DMS153 treated with DMSO at 0.1 percent for 48 hours (cell line): Measurements from ENCODE around the gene DCLK2.
"Not testable (repeated sequence)": the region's sequence is repeated elsewhere in the genome, so short reads cannot be mapped to it uniquely, and the experiment has no call there.

Experiments used
- DNase-seq: peaks from one replicate; lab custom pipeline; 2025; ENCODE audit not compliant: unreplicated experiment; lab: John Stamatoyannopoulos, UW

Gene DCLK2

DNA sequence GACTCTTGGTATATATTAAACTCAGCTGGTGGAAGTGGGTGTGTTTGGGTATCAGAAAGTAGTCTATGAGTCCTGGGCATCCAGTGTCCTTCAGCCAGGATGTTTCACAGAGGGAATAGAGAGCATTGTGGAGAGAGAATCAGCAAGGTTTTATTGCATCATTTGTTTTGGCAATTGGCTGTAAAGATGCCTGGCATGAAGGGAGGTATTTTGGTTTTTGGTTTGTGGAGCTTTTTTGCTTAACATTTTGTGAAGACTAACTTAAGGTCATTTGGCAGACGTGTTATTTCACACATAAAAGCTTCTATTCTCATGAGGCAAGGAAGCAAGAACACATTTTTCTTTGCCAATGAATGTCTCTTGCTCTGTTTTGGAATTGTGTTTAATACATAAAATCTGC lies 71.1 kb downstream of the DCLK2 start:
- DNase-seq: no peak

DNA sequence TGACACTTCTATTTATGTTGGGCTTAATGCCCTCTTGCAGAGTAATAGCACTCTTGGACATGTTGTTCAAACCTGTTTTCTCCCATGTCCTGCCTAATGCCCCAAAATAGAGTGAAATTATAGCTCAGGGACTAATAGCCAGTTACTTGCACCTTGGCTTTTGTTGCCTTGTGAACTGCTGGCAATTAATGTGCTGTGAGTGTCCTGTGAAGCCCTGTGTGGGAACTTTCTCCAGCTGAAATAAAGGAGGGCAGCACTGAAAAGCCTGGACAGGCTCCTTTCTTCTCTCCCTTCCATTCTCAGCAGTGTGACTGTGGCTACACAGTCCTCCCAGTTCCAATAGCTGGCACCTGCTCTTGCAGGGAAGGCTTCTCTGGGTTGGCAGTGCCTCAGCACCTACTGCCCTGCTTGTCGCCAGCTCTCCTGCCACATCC lies 72.4 kb downstream of the DCLK2 start:
- DNase-seq: no peak

DNA sequence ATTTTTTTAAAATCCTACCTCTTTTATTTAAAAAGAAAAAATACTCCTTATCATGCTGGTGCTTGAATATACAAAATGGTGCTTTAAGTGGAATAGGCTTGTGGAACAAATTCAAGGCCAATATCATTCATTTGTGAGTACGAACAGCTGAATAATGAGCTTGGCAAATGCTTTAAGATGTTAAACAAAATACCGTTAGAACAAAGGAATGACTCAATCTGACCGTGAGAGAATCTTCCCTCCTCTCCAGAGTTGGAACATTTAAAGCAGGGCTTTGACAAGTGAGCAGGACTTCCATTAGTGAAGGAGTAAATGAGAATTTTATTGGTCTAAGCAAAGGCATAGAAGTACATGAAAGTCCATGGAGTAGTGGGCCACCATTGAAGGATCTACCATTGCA lies 74.5 kb downstream of the DCLK2 start:
- DNase-seq: no peak

DNA sequence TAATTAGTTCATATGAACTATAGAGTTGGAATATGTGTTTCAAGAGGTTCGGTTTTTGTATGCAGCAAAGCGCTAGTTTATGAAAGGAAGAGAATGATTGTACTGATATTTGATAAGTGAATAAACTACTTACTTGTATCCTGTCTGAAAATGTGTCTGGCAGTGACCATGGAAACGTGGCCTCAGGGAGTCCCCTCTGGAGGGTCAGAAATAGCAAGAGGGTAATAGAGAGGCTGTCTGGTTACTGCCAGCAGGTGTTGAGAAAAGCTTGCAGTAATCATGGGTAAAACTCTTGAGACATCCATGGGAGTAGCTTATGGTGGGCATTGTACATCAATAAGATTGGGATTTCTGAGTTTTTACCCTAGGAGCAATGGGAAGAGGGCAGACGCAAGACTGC lies 77.1 kb downstream of the DCLK2 start:
- DNase-seq: no peak

DNA sequence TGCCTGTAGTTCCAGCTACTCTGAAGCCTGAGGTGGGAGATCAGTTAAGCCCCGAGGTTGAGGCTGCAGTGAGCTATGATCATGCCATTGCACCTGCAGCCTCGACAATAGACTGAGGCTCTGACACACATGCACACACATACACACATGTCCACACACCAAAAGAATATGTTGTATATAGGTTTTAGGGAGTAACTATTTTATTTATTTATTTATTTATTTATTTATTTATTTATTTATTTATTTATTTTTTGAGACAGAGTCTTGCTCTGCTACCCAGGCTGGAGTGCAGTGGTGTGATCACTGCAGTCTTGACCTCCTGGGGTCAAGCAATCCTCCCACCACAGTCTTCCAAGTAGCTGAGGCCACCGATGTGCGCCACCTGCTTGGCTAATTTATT lies 78.3 kb downstream of the DCLK2 start:
- DNase-seq: no peak

DNA sequence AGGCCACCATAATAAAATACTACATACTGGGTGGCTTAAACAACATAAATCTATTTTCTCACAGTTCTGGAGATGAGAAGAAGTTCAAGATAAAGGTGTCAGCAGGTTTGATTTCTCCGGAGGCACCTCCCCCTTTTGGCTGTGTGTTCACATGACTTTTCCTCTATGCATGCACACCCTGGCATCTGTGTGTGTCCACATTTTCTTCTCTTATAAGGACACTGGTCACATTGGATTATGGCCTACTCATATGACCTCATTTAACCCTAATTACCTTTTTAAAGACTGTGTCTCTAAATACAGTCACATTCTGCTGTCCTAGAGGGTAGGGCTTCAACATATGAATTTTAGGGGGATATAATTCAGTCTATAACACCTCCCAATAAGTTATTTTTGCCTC lies 79.8 kb downstream of the DCLK2 start:
- no peak for DNase-seq

DNA sequence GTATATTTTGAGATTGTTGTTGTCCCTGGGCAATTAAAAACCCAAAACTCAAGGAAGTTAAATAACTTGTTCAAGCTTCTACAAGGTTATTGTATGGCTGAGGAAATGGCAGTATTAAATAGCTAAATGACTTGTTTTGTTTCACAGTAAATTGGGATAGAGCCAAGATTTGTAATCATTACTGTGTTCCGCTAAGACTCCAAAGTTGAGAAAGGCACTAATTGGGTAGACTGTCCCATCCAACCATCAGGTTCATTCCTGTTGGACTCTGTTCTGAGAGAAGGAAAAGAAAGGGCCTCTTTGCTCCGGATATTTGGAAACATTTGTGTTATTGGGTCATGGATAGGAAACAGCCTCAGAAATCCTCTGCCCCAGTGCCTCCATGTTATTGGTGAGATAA lies 82.2 kb downstream of the DCLK2 start:
- DNase-seq: no peak

DNA sequence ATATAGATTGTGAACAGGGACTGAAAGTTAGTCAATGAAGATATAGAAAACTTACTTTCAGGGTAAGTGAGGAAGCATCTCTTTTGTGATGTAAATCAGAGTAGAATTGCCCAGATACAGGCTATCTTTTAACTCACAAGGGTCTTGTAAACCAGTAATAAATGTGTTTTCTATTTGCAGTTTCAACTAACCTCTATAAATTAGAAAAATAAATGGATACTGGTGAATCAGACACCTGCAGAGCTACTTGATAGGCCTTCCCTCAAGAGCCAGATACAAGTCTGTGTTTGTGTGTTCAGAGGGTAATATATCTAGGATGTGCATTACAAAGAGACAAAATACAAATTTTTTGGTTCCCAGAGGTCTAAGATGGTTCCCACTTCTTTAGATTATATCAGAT lies 82.9 kb downstream of the DCLK2 start:
- no peak for DNase-seq

DNA sequence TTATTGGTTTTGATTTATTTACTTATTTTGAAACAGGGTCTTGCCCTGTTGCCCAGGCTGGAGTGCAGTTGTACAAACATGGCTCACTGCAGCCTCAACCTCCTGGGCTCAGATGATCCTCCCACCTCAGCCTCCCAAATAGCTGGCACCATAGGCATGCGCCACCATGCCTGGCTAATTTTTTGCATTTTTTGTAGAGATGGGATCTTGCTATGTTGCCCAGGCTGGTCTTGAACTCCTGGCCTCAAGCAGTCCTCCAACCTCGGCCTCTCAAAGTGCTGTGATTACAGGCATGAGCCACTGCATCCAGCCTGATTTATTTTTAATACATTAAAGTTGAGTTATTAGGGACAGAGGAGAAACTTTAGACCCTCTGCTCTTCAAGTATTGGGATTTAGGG lies 83.8 kb downstream of the DCLK2 start:
- DNase-seq: not testable (repeated sequence)

DNA sequence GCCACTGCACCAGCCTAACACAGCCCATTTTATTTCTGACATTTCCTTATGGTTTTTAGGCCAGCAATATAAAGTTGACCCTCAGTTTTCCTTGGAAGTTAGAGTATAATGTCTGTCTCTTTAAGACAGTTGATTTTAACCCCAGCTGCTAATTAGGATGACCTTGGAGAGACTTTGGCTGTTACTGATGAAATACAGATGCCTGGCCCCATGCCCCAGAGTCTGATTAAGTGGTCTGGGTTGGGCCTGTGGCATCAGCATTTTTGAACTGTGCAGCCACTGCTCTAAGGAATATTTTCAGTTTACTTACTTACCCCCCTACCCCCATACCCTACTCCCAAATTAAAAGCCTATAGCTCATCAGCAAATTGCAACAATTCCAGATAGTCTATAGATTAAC lies 85.8 kb downstream of the DCLK2 start:
- no peak for DNase-seq

DNA sequence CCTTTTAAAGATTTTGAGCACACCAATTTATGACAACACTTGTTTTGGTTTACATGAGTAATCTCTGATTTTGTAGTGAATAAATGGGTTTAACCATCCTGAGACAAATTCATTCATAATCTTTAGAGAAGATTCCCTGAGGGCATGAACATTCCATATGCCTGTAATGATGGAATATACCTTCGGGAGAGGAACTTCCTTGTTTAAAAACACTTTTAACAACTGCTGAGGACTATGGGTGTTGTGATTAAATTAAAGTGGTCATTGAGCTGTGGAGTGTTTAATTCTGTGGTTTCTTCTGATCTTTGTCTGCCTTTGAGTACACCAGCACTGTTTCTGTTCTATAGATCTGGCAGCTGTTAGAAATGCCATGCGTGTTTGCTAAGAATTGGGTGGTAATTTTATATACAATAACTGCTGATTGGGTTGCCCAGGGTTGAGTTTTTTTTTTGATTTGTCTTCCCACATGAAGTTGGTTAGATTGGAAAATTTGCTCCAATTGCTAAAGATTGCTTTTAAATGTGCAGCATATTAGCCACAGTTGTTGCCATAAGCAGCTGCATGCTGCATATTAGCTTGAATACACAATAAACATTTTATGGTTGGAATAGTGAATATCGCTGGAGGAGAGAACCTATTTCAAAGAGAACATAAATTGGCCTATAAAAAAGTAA lies 86.8 kb downstream of the DCLK2 start:
- peak; percentile 6 for DNase-seq

DNA sequence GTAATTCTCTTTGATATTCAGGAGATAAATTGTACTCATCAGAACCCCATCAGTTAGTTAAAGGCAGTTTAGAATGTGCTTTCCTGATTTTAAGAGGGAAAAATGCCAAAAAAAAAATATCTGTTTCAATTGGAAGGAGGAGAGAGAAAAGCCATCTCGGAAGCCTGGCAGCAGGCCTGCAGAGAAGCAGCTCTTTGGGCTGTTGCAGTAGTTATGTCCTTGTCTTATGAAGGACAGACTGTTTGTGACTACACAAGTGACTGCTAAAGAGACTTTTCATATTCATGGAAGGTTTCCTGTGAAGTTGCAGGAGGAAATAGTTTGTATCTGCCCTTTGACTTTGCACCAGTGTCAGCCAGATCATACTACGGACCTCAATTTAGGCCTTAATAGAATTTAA lies 88.8 kb downstream of the DCLK2 start:
- DNase-seq: no peak

DNA sequence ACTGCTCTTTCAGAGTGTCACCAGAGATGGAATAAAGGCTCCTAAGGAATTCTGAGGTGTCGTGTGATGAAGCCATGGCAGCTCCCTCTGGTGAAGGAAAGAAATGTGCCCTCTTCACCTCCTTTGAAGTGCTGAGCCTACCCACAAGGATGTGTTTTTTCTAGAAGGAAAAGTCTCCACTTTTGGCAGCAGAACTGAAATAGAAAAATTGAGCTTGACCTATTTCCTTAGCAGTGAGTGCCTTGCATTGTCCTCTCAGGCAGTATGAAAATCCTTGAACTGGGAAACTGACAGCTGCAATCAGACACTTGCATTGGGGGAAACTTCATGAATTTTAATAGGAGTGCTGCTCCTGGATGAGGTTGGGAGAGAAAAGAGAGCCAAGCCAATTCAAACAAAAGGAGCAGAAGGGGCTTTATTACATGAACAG lies 95.2 kb downstream of the DCLK2 start:
- DNase-seq: no peak

DNA sequence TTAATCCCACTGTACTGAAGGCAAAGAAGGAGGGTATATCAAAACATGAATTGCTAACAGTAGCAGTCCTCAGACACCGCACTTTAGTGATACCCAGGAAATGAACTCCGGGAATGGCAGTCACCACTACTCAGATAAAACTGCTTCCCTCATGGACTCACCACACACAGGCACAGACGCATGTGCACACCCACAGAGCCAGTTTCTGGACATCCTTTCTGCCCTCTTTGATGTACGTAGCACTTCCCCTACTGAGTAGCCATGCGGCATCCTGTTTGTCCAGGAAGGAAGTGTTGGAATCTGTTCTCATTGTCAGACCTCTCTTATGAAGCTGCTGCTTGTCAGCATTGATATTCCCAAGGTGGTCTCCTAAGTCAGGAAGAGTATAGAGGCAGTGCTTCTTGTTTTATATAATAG lies 95.7 kb downstream of the DCLK2 start:
- DNase-seq: no peak

DNA sequence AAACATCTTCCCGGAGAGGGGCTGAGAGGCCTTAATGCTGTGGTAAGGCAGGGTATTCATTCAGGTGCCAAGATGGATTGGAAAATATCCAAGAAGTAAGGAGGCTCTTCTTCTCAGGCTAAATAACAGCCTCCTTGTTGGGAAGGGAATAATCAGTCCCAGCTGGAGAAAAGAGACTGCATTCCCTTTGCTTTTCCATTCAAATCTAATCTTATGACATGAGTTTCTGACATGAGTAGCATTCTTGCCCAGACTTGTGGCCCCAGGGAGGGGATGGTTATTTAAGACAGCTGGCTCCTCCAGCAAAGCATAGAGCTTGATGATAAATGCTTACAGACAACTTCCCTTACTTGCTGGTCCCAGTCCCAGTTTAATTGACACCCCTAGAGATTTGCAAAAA lies 98.3 kb downstream of the DCLK2 start:
- no peak for DNase-seq

DNA sequence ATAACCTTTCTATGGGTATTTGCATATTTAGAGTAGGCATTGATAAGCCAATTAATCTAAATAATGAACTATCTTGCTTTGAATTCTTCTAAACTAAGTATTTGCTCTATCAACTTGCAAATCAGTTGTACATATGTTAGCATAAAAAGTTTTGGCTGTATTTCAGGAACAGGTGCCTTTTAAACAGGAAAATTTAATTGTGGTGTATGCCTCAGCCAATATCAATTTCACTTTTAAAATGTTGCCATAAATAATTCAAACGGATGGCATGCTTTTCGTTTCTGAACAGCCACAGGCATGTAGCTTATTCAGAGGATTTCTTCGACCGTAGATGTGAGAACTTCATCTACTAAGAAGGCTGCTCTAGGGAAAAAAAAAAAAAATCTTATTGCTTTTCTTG lies 99.9 kb downstream of the DCLK2 start:
- no peak for DNase-seq

DNA sequence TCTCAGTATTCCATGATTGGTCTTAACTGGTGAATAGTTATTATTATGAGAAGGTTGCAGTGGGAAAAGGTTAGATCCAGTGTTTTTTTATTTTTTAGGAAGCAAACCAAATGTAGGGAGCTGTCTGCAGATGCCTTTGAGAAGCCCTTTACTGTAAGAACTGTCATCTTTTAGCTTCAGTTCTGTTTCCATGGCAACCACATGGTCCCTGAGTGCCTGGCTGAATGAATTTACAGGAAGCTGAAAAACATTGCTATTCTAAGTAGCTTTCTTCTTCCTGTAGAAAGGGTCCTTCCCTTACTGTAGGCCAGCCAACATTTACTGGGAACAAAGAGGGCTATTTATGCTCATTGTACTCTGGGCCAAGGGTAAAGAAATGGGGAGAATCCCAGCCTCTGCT lies 103.3 kb downstream of the DCLK2 start:
- no peak for DNase-seq

DNA sequence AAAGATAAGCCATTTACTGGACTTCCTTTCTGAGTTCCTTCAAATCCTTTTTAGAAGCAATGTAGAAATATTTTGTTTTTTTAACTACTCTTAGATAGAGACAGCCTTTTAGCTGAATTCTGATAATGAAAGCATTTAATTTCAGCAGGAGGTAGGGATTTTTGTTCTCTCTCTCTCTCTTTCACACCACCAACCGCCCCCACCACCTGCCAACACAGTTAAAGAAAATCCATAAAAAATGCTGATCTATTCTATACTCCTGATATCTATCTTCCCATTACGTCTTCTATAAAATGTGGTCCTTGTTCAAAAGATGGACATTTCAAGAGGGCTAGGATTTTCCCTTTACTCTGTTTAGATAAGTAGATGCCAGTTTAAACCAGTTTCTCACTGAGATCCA lies 104.5 kb downstream of the DCLK2 start:
- DNase-seq: no peak

DNA sequence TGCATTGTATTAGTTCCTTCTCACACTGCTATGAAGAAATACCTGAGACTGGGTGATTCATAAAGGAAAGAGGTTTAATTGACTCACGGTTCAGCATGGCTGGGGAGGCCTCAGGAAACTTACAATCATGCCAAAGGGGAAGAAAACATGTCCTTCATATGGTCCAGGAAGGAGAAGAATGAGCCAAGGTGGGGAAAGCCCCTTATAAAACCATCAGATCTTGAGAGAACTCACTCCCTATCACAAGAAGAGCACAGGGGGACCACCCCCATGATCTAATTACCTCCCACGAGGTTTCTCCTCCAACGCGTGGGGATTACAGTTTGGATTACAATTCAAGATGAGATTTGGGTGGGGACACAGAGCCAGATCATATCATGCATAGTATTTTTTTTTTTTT lies 106.8 kb downstream of the DCLK2 start:
- DNase-seq: not testable (repeated sequence)

DNA sequence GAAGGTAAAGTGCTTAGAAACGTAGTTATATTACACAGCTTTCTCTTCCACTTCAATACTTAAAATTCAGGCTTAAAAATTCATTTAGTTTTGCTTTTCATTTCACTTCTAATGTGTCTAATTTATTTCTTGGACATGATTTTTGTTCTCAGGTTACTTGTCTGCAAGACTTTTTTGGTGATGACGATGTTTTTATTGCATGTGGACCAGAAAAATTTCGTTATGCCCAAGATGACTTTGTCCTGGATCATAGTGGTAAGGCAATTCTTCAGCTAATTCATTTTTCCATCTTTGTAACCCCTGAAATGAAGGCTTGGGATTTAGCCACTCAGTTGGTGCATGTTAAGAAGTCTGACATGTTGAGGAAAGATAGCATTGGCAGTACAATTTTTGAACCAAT lies 114.7 kb downstream of the DCLK2 start:
- DNase-seq: no peak

DNA sequence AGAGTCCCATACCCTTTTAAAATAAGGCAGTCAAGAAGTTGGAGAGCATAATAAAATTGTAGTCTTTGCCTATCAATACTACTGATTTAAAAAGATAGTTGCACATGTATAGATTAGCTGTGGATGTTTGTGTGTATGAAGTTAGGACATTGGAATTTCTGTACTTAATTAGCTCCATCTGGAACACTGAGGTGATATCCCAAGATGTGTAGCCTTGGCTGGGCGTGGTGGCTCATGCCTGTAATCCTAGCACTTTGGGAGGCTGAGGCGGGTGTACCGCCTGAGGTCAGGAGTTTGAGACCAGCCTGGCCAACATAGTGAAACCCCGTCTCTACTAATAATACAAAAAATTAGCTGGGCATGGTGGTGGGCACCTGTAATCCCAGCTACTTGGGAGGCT lies 119.0 kb downstream of the DCLK2 start:
- not testable (repeated sequence) for DNase-seq

DNA sequence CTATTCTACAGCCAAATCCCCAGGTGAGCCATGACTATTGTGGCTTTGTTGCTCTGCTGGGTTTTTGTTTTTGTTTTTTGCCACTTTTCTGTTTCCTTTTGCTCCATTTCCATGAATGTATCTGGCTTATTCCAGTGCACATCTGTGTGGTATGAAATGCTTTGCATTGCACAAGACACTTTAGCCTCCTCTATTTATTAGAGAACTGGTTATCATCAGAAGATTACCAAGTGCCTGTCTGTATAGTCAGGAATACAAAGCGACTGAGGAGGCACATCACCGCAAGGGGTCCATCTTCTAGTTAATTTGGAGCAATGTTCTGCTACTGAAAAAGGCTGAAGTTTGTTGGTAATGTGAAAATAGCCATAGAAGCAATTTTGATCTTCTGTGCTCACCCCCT lies 120.8 kb downstream of the DCLK2 start:
- DNase-seq: no peak

DNA sequence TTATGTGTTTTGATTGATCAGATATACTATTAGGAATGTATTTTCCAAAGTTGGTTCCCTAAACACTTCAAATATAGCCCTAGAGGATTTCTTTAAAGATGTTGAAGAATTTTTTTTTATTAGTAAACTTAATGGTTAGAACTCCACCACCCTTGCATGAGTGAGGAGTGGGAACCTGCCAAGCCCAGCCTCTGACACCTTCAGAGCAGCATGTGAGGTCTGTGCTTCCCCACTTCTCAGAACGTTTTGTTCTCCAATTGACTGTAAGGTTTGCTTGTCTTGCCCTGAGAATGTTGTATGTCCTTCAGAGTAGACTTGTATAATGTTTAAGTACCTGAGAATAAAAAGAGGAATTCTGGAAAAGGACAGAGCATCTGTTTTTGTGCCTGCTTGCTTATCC lies 126.8 kb downstream of the DCLK2 start:
- DNase-seq: no peak

DNA sequence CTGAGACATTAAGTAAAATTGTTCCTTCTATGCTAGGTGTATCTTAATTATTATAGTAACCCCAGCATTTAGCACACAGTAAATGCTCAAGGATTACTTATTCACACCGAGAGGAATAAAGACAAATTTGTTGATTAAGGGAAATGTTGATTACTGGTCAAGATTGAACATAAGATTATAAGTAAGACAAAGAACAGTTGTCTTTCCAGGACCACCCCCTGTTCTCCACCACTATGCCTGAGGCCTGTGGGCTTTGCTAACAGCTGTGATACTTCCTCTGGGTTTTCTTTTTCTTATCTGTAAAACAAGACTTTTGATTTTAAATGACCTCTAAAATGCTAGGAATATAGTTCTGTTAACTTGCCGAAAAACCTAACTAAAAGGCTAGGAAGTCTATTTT lies 128.0 kb downstream of the DCLK2 start:
- DNase-seq: no peak
